Measurements from ENCODE around the gene NOTO.

DNA sequence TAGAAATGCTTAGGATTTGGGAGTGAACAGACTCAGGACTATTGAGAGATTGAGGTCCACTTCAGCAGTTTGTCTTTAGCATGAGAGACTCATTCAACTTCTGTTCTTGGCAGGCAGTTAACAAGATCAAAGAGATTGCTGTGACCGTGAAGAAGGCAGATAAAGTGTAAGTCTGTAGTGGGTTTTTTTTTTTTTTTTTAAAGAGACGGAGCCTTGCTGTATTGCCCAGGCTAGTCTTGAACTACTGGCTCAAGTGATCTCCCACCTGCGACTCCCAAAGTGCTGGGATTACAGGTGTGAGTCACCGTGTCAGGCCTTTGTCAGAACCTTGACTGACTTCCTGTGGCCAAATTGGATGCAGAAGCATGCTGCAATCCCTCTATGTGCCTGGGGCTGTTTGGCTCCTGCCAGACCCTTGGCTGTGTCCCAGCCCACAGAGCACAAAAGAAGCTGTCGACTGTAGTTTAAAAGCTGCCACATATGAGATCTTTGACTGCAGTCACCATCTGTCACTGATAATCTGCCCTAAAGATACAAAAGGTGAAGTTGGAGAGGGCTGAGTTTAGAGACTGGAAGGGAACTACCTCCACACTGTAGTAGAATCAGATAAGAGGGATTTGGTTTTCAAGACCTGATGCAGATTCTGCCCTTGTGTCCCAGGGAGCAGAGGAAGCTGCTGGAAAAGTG is 41.7 kb downstream of the NOTO start:
- TF ChIP-seq, protein P1, sequence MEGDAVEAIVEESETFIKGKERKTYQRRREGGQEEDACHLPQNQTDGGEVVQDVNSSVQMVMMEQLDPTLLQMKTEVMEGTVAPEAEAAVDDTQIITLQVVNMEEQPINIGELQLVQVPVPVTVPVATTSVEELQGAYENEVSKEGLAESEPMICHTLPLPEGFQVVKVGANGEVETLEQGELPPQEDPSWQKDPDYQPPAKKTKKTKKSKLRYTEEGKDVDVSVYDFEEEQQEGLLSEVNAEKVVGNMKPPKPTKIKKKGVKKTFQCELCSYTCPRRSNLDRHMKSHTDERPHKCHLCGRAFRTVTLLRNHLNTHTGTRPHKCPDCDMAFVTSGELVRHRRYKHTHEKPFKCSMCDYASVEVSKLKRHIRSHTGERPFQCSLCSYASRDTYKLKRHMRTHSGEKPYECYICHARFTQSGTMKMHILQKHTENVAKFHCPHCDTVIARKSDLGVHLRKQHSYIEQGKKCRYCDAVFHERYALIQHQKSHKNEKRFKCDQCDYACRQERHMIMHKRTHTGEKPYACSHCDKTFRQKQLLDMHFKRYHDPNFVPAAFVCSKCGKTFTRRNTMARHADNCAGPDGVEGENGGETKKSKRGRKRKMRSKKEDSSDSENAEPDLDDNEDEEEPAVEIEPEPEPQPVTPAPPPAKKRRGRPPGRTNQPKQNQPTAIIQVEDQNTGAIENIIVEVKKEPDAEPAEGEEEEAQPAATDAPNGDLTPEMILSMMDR (IDR thresholded peaks at IDR 0.05), result no peak
- TF ChIP-seq ZFX (IDR thresholded peaks at IDR 0.05; ENCODE audit: borderline replicate concordance), result no peak
